GM21528 (cell line): ENCODE data around the gene NUP35.
"Not testable (repeated sequence)": the region's sequence is repeated elsewhere in the genome, so short reads cannot be mapped to it uniquely, and the experiment has no call there.

Experiments used
- ATAC-seq: cut with Tn5 transposase; IDR thresholded peaks from one replicate; pipeline ENCODE4 v1.9.1; 2021; ENCODE audit warnings: mild to moderate bottlenecking, moderate library complexity; ENCODE audit not compliant: unreplicated experiment, low FRiP score

The NUP35 gene

DNA sequence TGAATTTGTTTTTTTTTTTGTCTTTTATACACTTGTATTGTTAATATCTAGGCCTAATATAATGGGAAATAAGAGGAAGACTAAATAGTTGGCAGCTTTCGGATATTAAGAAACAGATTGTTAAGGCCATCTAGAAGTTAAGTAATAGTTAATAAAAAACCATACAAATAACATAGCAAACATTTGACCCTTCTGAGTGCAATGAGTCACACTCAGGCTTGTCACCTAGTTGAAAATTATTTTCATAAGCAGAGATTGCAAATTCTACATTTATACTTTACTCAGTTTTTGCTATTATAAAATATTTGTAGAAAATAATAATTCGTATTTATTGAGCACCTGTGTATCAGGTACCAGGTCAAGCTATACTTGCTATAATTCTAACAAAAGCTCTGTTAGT is 2.4 kb downstream of the NUP35 start:
- no peak for ATAC-seq

DNA sequence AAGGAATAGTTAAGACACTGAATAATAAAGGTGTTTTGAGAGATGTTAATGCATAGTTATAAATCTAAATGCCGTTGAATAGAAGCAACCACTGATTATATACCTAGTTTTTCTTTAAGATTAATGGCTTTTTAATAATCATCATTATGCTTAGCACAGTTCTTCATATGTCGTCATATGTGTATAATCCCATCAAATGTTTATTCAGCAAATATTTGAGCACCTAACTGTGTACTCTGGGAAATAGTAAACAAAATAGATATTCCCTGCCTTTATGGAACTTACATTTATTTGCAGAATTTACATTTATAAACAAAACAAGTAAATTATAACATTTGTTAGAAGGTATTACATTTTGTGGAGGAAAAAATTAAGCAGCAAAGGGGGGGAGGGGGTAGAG is 9.8 kb downstream of the NUP35 start:
- no peak for ATAC-seq

DNA sequence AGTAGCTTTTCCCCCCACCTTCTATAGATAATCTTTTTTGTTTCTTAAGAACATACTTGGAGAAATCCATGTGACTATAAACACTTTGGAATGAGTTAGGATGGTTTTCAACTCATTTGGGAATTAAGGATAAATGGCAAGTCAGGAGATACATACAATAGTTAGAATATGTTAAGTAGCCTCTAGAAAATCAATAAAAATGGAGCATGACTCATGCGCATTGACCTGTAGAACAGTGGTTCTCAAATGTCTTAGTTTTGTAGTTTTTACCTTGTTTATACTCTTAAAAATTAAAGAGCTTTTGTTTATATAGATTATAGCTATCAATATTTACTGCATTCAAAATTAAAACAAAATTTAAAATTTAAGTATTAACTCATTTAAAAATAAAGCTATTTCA is 24.7 kb downstream of the NUP35 start:
- ATAC-seq: no peak

DNA sequence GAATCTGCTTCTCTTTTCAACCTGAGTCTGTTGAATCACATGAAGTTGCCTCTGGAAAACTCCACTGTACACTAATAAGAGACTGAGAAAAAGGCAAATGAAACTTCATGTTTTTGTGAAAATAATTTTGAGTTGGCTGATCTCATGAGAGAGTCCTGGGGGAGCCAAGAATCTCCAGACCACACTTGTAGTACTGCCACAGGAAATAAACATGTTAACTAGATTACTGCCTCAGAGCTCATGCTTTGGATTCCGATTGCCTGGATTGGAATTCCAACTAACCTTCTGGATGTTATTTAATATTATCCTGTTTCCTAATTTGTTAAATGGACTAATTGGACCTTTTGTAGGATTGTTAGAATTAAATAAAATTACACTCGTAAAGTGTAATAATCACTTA is 25.2 kb downstream of the NUP35 start:
- ATAC-seq: no peak

DNA sequence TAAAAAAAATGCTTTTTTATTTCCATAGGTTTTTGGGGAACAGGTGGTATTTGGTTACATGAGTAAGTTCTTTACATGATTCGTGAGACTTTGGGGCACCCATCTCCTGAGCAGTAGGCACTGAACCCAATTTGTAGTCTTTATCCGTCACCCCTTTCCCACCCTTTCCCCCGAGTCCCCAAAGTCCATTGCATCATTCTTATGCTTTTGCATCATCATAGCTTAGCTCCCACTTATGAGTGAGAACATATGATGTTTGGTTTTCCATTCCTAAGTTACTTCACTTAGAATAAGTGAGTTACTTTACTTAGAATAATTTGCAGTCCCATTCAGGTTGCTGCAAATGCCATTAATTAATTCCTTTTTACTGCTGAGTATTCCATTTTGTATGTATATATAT is 28.0 kb downstream of the NUP35 start:
- not testable (repeated sequence) for ATAC-seq

DNA sequence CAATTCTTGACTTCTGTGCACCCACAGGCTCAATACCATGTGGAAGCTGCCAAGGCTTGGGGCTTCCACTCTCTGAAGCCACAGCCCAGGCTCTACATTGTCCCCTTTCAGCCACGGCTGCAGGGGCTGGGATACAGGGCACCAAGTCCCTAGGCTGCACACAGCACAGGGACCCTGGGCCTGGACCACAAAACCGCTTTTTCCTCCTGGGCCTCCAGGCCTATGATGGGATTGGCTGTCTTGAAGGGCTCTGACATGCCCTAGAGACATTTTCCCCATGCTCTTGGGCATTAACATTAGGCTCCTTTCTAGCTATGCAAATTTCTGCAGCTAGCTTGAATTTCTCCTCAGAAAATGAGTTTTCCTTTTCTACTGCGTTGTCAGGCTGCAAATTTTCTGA is 29.7 kb downstream of the NUP35 start:
- ATAC-seq: no peak

DNA sequence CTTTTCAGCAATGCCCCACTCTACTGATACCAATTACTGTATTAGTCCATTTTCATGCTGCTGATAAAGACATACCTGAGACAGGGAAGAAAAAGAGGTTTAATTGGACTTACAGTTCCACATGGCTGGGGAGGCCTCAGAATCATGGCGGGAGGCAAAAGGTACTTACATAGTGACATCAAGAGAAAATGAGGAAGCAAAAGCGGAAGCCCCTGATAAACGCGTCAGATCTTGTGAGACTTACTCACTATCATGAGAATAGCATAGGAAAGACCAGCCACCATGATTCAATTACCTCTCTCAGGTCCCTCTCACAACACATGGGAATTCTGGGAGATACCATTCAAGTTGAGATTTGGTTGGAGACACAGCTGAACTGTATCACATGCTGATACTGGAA is 30.5 kb downstream of the NUP35 start:
- not testable (repeated sequence) for ATAC-seq

DNA sequence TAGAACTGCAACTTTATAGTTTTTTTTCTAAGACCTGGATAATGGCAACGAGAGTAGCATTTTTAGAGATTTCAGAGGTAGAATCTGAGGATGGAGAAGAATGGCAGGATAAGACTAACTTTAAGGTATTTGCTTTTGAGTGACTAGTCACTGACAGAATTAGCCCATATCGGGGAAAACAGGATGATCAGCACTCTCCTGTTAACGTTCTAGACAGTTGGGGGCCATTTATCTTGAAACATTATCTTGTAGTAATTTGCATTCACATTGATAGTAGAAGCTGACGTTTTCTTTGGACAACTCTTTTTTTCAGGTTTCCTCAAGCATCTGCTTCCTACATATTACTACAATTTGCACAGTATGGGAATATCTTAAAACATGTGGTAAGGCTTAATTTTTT is 32.9 kb downstream of the NUP35 start:
- ATAC-seq: no peak

DNA sequence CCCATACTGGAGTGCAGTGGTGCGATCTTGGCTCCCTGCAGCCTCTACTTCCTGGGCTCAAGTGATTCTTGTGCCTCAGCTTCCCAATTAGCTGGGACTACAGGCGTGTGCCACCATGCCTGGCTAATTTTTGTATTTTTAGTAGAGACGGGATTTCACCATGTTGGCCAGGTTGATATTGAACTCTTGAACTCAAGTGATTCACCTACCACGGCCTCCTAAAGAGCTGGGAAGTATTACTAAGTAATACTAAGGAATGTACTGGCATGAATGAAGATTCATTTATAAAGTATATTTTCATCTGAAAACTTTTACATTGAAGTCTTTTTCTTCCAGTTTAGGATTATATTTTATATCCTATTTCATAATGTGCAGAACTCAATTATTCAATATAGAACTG is 38.1 kb downstream of the NUP35 start:
- no peak for ATAC-seq

DNA sequence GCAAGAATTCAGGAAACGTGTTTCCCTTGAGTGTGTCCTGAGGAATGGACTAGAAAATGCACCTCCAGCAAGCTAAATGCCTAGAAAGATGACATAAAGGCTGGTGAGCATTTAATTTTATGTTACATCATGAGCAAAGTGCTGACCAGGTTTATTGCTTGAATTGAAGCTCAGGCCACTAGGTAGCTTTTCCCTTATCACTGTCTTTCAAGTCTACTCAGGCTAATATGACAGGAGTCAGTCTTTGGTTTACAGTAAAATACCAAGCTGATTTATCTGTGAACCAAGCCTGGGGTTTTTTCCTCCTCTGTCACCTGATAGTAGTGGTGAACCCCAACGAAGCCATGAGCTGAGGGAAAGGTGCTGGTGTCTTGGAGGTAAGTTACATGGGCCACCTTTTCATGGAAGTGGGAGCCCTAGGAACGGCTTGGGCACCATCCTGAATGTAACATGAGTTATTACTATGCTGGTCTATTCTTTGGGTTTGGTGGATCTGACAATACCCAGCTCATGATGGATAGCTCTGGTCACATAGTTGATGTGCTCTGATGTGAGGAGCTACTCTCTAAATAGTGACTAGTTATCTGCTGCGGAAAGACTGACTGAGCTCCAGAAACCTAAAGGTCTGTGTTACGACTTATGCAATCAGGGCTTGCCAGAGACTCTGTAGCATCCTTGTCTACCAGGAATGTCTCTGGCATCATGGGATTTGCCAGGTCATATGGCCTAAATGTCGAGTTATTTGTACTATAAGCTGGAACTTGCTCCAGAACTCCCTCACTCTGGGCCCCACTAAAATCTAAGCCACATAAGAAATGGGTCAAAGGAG is 39.8 kb downstream of the NUP35 start:
- no peak for ATAC-seq

DNA sequence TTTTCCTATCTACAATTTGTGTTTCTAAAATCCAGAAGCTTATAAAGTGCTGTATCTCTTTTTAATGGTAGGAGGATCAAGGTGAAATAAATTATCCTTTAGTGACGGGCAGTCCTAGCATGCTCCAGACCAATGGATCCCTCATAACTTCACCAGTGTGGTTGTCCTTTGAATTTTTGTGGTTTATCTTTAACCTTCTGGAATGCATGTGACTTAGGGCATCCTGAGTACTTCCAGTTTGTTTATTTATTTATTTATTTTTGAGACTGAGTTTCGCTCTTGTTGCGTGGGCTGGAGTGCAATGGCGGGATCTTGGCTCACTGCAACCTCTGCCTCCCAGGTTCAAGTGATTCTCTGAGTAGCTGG is 40.4 kb downstream of the NUP35 start:
- ATAC-seq: no peak

DNA sequence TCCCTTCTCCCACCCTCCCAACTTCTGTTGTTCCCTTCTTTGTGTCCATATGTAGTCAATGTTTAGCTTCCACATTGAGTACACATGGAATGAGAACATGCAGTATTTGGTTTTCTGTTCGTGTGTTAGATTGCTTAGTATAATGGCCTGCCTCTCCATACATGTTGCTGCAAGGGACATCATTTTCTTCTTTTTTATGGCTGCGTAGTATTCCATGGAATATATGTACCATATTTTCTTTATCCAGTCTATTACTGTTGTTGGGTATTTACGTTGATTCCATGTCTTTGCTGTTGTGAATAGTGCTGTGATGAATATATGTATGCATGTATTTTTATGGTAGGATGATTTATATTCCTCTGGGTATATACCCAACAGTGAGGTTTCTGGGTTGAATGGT is 42.0 kb downstream of the NUP35 start:
- ATAC-seq: no peak

DNA sequence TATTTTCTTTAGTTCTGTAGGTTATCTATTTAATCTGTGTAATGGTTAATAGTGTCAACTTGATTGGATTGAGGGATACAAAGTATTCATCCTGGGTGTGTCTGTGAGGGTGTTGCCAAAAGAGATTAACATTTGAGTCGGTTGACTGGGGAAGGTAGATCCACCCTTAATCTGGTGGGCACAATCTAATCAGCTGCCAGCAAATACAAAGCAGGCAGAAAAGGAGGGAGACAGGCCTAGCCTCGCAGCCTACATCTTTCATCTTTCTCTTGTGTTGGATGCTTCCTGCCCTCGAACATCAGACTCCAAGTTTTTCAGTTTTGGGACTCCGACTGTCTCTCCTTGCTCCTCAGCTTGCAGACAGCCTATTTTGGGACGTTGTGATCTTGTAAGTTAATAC is 42.7 kb downstream of the NUP35 start:
- ATAC-seq: not testable (repeated sequence)

DNA sequence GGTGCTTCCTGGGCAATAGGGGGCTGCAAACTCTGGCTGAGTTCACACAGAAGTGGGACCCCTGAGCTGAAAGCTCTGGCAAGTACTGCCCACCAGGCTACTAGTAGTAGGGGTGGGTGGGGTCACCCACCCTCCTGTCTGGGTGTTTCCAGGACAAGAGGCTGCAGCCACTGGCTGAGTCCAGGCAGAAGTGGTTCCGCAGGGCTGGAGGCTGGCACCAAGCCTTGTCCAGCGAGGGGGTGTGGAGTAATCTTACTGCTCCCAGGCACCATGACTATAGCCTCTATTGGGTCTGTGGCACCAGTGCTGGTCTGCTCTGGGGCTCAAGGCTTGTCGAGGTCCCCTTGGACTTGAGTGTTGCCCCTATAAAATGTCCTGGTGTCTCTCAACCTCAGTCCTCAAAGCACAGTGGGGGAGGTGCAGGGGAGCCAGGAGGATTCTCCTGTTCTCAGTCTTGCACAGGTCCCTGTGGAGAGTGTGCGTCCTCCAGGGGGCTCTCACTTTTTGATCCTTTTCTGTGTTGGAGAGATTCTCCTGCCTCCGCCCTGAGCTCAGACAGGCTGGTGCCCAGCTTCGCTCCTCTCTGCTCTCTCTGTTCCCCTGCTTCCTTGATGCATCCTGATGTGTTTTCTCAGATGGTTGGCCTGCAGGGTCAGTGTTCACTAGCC is 48.1 kb downstream of the NUP35 start:
- ATAC-seq: no peak

DNA sequence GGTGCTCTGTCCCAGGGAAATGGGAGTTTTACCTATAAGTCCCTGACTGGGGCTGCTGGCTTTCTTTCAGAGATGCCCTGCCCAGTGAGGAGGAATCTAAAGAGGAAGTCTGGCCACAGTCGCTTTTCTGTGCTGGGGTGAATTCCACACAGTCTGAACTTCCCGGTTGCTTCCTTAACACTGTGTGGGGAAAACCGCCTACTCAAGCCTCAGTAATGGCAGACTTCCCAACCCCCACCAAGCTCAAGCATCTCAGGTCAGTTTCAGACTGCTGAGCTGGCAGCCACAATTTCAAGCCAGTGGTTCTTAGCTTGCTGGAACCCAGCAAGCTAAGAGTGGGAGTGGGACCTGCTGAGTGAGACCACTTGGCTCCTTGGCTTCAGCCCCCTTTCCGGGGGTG is 54.9 kb downstream of the NUP35 start:
- ATAC-seq: no peak

DNA sequence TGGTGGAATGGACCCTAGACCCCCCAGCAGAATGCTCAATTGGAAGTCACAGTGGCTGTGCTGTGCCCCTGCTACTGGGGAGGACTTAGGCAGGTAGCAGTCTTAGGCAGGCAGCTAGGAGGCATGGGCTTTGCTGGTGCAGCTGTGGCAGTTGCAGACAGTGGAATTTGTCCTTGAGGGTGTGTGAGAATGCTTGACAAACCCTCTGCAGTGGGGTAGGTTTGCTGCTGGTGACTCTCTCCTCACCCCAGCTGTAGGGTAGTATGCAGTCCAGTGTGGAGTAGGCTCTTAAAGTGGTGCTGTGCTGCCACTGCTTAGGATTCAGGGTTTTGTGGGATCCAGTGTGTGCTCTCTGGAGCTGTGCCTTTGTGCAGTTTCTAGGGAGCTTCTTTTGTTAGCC is 61.3 kb downstream of the NUP35 start:
- ATAC-seq: no peak

DNA sequence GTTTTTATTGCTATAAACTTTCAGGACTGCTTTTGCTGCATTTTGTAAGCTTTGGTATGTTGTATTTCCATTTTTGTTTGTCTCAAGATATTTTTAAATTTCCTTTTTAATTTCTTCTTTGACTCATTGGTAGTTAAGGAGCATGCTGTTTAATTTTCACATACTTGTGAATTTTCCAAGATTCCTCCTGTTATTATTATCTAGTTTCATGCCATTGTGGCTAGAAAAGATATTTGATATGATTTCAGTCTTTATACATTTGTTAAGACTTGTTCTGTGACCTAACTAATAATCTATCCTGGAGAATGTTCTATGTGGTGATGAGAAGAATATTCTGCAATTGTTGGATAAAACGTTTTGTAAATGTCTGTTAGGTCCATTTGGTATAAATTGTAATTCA is 62.1 kb downstream of the NUP35 start:
- no peak for ATAC-seq

DNA sequence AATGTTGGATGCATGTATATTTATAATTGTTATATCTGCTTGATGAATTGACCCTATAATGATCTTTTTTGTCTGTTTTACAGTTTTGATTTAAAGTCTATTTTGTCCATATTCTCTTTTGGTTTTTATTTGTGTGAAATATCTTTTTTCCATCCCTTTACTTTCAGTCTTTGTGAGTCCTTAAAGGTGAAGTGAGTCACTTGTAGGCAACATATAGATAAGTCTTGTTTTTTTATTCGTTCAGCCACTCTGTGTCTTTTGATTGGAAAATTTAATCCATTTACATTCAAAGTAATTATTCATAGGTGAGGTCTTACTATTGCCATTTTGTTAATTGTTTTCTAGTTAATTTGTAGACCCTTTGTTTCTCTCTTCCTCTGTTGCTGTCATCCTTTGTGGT is 62.5 kb downstream of the NUP35 start:
- ATAC-seq: no peak

DNA sequence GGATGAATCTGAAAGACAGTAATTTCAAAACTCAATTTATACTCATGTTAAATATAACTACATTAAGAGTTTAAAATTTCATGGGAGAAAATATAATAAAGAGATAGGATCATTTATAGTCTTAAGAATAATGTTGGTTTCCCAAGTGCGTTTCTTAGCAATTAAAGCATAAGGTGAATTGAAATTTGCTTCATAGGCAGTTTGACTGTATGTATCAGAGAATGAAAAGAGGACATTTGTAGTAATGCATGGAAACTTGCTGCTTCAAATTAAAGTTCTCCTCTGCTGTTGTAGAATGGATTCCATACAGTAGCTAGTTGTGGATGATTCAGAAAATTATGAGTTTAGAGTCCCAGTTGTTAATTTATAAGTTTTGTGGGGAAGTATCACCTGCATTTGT is 68.1 kb downstream of the NUP35 start:
- no peak for ATAC-seq

DNA sequence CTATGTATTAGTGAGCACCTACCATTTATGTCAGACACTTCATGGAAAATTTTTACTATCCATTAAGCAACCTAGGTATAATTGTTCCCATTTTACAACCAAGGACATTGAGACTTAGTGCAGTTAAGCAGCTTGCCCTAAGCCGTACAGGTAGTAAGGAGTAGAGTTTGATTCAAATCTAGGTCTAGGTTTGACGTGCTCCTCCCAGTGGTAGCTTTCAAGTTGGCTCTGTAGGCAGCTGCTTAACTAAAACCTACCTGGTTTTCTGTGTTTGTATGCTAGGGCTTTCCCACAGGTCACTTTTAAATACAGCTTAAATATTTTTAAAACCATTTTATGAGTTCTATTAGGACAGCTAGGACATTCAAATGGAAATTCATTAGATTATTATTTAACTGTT is 69.7 kb downstream of the NUP35 start:
- no peak for ATAC-seq

DNA sequence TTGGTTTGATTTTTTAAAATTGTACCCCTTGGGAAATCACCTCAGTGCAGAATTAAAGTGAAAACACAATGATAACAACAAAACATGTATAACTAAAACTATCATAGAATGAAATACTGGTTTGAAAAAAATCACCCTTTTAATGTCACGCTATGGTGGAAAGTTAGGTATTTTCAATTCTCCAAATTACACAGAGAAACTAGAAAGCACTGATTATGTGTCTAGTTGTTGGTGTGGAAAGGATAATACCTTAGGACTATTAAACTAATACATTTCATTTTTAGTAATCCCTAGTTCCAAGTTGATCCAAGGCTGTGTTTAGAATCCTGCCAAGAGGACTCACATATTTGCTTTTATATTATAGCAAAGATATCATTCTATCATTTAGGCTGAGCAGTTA is 71.2 kb downstream of the NUP35 start:
- no peak for ATAC-seq

DNA sequence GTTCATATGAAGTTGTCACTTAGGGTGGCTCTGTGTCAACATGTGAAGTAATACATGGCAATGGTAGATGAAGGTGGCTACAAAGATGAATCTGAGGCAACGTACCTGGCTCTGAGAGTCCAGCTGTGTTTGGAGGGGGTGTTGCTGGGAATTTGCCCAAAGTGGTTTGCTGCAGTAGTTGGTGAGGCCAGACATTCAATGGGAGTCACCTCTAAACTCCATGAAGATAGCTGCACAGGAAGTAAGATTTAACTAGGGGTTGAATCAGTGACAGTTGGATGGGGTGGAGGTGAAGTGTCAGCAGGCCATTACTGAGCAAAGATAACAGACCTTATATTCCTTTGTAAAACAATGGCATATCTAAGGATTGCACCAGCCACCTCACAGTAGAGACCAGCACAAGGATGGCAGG is 71.8 kb downstream of the NUP35 start:
- ATAC-seq: no peak
